ENCODE measurements around the gene TNRC6C. TPM values are rescaled to one million over a fixed set of nuclear protein-coding genes. Genes with fewer than 3 reads are reported as not detected.

The TNRC6C gene
- total and polyA plus RNA-seq, 2 of the 13 experiments (the other 11 are each of a cell fraction or from before 2014, with no cell fraction given), result 0.66 to 4.9 TPM

DNA sequence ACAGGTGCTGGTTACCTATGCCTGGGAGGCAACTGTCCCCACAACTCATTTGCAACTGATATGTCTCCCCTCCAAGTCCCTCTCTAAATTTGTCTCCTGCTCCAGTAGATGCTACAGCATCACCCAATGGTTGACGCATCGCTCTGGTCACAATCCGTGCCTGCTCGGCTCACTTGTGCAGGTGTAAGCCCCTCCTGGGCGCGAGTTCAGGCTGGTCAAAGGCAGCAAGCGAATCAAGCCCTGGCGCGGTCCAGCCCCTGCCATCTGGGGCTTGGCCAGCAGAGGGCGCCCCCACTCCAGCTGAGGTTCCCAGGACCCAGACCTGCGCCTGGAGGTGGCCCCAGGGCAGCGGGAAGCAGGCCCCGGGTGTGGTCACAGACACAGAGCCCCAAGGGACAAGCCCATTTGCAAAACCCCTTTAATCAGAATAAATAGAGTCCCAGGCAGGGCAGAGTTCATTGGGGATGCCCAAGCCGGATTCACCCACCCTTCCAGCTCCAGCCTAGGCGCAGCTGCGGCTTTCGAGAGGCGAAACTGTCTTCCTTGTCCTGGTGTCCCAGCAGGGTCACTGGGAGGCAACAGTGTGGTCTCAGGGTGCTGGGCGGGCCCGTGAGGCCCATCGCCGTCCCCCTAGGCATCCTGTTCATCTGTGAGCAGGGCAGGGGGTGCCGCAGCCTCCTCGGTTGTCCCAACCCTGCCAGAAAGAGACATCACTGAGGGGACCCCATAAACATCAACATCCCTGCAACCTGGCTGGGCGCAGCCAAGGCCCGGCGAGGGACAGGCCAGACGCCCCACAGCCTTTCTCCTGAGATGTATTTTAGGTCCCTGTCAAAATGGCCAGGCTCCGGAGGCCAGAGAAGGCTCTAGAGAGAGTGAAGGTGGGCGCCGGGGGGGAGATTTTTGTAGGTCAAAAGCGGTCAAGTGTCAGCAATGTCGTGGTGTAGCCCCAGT is 154.3 kb downstream of the TNRC6C start (continued):
- peak; percentile 80 for TF ChIP-seq ZNF768 (CRISPR knock-in tag; IDR thresholded peaks at IDR 0.05)
- TF ChIP-seq POLR2A (IDR thresholded peaks at IDR 0.05; ENCODE audit: insufficient read depth in 1 of 2, low read depth in 2 of 2, low read length in 2 of 2), result 0 out of 4 replicates have a peak, but pooled peaks of 1 of the 2 experiments have one; percentile 12
- TF ChIP-seq, protein P1, sequence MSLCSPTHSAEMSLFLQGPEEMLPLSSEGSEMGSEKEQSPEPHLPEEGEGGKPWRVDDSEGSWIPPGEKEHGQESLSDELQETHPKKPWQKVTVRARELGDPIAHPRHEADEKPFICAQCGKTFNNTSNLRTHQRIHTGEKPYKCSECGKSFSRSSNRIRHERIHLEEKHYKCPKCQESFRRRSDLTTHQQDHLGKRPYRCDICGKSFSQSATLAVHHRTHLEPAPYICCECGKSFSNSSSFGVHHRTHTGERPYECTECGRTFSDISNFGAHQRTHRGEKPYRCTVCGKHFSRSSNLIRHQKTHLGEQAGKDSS (CRISPR knock-in tag; IDR thresholded peaks at IDR 0.05; ENCODE audit: borderline replicate concordance, low read depth), result peak; percentile 44; the same call in 1 of the 2 replicates

DNA sequence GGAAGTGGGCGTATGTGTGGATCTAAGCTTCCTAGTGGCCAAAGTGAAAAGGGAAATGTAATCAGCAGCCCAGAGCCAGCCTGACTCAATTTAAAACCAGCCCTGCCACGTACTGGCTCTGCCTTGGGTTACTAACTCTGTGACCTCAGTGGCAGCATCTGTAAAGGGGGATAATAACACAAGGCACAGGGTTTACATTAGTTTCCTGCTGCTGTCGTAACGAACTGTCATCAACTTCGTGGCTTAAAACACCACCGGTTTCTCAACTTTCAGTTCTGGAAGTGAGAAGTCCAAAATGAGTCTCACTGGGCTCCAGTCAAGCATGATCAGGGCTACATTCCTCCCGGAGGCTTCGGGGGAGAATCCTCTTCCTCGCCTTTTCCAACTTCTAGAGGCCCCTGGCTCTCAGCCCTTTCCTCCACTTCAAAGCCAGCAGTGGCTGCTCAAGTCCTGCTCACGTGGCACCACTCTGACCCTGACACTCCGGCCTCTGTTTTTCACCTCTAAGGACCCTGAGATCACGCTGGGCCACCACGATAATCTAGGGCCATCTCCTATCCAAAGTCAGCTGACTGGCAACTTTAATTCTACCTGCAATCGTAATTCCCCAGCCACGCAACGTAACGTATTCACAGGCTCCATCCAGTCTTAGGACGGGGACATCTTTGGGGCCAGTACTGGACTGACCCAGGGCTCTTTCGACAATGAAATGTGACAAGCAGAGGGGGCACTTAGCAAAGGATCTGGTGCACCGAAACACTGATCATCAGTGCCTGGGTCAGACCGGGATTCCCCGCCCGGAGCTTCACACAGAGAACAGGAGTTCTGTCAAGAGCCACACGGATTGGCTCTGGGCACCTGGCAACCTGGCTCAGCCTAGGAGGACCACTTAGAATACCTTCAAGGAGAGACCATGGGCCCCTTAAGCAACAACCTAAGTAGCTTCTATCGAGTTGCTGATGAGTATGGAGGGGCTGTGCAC is 155.6 kb downstream of the TNRC6C start:
- in situ Hi-C loops (cut with HindIII; ENCODE audit: extremely low pct_ligation_motif_present, low pct_unique_long_range_greater_than_20kb), result loop anchor here (5.0 kb wide), 1 partner anchor 73 kb away; the partner anchor contains the start of genes AFMID and TK1
- H3K4me1 ChIP-seq (ENCODE audit: insufficient read depth, low read length), result peaks cover 22% of the 10 kb centered on the region
- intact Hi-C loops (cut with micrococcal nuclease; ENCODE audit: unreplicated experiment), result loop anchor here (5.0 kb wide), 1 partner anchor 73 kb away; the partner anchor contains the start of genes AFMID and TK1
- no peak overlapping the region for H3K27ac ChIP-seq (ENCODE audit: extremely low read length, insufficient read depth, low read length)
- no peak overlapping the region for H3K4me3 ChIP-seq (replicated peaks in 1 of 3; ENCODE audit: insufficient read depth in 1 of 3, low read depth in 2 of 3, low read length in 3 of 3)
- POLR2A ChIA-PET, result interaction anchor here (1.3 kb wide), 1 partner anchor 26 kb away, joined by 3 read pairs; no protein-coding TSS in a partner anchor
- CTCF ChIA-PET (ENCODE audit: low intra/inter-chr PET ratio, low total read pairs), result interaction anchor here (1.1 to 2.5 kb wide), 5 partner anchors 23 to 138 kb away, joined by 3 to 18 read pairs (median 4); no protein-coding TSS in a partner anchor
- no peak for DNase-seq (ENCODE audit: low spot score)
- peaks cover 14% of the 10 kb centered on the region; the same call in 1 of the 2 replicates for H4K20me1 ChIP-seq (ENCODE audit: insufficient read depth, low read length)
- no peak overlapping the region for H3K4me2 ChIP-seq (ENCODE audit: low read depth, low read length)
- H3K9me3 ChIP-seq (ENCODE audit: low read length), result no peaks in the 10 kb centered on the region
- FAIRE-seq, result no peak
- 96% methylated on average over 23 of the region's 25 CpGs for WGBS (ENCODE audit: low lambda C conversion rate)
- no peak for TF ChIP-seq ZBTB20 (CRISPR knock-in tag; IDR thresholded peaks at IDR 0.05; ENCODE audit: borderline replicate concordance, low read depth)
- TF ChIP-seq POLR2G (IDR thresholded peaks at IDR 0.05; ENCODE audit: low read depth, low read length), result peak; percentile 33; the same call in 1 of the 2 replicates
- 0 out of 2 replicates have a peak, but pooled peaks have one; percentile 11 for TF ChIP-seq MEIS2 (CRISPR knock-in tag; IDR thresholded peaks at IDR 0.05)
- TF ChIP-seq MLLT10 (CRISPR knock-in tag; IDR thresholded peaks at IDR 0.05), result 0 out of 2 replicates have a peak, but pooled peaks have one; percentile 16
- TF ChIP-seq, protein P2, sequence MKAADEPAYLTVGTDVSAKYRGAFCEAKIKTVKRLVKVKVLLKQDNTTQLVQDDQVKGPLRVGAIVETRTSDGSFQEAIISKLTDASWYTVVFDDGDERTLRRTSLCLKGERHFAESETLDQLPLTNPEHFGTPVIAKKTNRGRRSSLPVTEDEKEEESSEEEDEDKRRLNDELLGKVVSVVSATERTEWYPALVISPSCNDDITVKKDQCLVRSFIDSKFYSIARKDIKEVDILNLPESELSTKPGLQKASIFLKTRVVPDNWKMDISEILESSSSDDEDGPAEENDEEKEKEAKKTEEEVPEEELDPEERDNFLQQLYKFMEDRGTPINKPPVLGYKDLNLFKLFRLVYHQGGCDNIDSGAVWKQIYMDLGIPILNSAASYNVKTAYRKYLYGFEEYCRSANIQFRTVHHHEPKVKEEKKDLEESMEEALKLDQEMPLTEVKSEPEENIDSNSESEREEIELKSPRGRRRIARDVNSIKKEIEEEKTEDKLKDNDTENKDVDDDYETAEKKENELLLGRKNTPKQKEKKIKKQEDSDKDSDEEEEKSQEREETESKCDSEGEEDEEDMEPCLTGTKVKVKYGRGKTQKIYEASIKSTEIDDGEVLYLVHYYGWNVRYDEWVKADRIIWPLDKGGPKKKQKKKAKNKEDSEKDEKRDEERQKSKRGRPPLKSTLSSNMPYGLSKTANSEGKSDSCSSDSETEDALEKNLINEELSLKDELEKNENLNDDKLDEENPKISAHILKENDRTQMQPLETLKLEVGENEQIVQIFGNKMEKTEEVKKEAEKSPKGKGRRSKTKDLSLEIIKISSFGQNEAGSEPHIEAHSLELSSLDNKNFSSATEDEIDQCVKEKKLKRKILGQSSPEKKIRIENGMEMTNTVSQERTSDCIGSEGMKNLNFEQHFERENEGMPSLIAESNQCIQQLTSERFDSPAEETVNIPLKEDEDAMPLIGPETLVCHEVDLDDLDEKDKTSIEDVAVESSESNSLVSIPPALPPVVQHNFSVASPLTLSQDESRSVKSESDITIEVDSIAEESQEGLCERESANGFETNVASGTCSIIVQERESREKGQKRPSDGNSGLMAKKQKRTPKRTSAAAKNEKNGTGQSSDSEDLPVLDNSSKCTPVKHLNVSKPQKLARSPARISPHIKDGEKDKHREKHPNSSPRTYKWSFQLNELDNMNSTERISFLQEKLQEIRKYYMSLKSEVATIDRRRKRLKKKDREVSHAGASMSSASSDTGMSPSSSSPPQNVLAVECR (CRISPR knock-in tag; IDR thresholded peaks at IDR 0.05; ENCODE audit: borderline replicate concordance), result no peak
- ATAC-seq, result no peak
- no TSS peak for BruUV-seq (replicated peaks)
- H3K9ac ChIP-seq (ENCODE audit: insufficient read depth, low read depth, low read length), result no peak overlapping the region
- H2AFZ ChIP-seq (ENCODE audit: low read length), result no peak overlapping the region
- H3K36me3 ChIP-seq (replicated peaks in 1 of 2; ENCODE audit: control insufficient read depth in 1 of 2, insufficient read depth in 2 of 2, low read length in 2 of 2), result peaks cover 15 to 43% of the 10 kb centered on the region in 2 experiments
- no peaks in the 10 kb centered on the region for H3K79me2 ChIP-seq (ENCODE audit: insufficient read depth, low read length)
- H3K27me3 ChIP-seq (ENCODE audit: control insufficient read depth in 1 of 2, insufficient read depth in 2 of 2, low read length in 2 of 2), result no peaks in the 10 kb centered on the region
